22Rv1 (cell line): ENCODE measurements around the gene LRRFIP1.

Experiments
- CTCF ChIP-seq: fragments of 450-650 bp; IDR thresholded peaks from 2 replicates; pipeline ENCODE4 v1.5.1; 2017; ENCODE audit warnings: mild to moderate bottlenecking
- ZFX ChIP-seq: fragments of 450-650 bp; IDR thresholded peaks from 2 replicates; pipeline ENCODE4 v1.6.1; 2017; ENCODE audit warnings: antibody characterized with exemption, borderline replicate concordance

- TF ChIP-seq CTCF (no peak), ZFX (no peak)
Measured at GRCh38 chr2:237723602-237724001, 96.2 kb downstream of the LRRFIP1 start.
